ENCODE data around the gene AHSA1. TPM values are rescaled to one million over a fixed set of nuclear protein-coding genes. Genes with fewer than 3 reads are reported as not detected.

The AHSA1 gene
- total RNA-seq, 2 experiments from 2014 or later: 28.7 to 33.7 TPM

DNA sequence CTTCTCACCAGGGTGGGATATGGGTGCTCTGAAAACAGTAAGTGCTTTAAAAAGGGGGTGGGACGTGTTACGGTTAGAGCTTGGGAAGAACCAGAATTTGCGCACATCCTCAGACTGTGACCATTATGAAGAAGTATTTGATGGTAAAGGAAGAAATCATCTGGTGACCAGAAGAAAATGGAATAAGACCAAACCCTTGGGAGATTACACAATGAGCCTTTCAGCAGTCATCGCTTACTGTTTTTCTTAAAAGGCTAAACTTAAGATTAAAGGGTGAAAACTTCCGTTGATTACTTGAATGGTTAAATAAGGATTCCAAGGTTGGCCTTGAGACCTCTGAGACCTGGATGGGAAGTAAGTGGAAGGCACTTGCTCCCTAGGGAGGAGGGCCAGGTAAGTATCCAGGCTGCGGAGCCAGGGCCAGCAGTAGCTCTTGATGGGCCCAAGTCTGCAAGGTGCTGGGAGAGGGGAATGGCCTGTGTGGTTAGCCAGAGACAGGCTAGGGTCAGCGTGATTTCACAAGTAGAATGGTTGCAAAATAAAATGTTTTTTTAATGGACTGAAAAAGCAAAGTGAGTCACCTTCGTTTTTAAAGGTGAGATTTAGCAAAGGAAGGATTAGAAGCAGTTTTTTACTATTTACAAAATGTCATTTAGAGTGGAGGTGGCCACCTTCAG, 53.7 kb downstream of the AHSA1 start:
- ATAC-seq (ENCODE audit: poor library complexity) (no peak), DNase-seq (no peak)
- H3K36me3 ChIP-seq (ENCODE audit: insufficient read depth, low read length): peaks cover 45% of the 10 kb centered on the region
- H3K27ac ChIP-seq (ENCODE audit: low read depth in 1 of 2, low read length in 2 of 2): no peak overlapping the region
- Mint-ChIP-seq H3K4me3 (no peak overlapping the region), H3K27me3 (no peaks in the 10 kb centered on the region), H3K36me3 (ENCODE audit: low read depth) (peaks cover 76% of the 10 kb centered on the region), H3K27ac (no peak overlapping the region), H3K9me3 (no peaks in the 10 kb centered on the region), H3K4me1 (ENCODE audit: low read depth) (no peaks in the 10 kb centered on the region)
- TF ChIP-seq, protein P1, sequence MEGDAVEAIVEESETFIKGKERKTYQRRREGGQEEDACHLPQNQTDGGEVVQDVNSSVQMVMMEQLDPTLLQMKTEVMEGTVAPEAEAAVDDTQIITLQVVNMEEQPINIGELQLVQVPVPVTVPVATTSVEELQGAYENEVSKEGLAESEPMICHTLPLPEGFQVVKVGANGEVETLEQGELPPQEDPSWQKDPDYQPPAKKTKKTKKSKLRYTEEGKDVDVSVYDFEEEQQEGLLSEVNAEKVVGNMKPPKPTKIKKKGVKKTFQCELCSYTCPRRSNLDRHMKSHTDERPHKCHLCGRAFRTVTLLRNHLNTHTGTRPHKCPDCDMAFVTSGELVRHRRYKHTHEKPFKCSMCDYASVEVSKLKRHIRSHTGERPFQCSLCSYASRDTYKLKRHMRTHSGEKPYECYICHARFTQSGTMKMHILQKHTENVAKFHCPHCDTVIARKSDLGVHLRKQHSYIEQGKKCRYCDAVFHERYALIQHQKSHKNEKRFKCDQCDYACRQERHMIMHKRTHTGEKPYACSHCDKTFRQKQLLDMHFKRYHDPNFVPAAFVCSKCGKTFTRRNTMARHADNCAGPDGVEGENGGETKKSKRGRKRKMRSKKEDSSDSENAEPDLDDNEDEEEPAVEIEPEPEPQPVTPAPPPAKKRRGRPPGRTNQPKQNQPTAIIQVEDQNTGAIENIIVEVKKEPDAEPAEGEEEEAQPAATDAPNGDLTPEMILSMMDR (IDR thresholded peaks at IDR 0.05): no peak
- intact Hi-C loops (cut with DNase I, micrococcal nuclease): no loop called here
- ChIA-PET POLR2A (no interaction called here), CTCF (no interaction called here)
- no peaks in the 10 kb centered on the region for H3K27me3 ChIP-seq (ENCODE audit: control insufficient read depth in 1 of 2, insufficient read depth in 2 of 2, low read length in 2 of 2)
- H3K4me1 ChIP-seq (ENCODE audit: insufficient read depth, low read length): no peaks in the 10 kb centered on the region
- H3K4me3 ChIP-seq (ENCODE audit: low read length): no peak overlapping the region
- no peaks in the 10 kb centered on the region for H3K9me3 ChIP-seq (ENCODE audit: control insufficient read depth in 1 of 2, insufficient read depth in 1 of 2, low read length in 2 of 2)

DNA sequence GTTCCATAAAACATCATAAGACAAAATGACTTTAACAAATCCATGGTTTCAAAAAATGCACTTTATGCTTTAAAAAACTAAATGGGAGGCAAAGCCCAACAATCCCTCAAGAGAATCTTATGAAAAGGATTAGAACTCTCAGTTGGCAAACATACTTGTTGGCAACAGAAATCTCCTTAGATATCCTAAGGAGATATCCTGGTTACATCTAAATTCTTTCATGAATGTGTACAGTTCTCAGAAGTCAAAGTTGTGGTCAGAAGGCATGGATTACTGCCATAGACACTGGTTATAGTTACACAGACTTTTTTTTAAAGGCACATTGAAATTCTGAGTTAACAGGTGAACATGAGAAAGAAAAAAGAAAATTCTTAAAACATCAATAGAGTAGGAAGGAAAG, 58.2 kb downstream of the AHSA1 start:
- POLR2A ChIA-PET: no interaction called here
- Mint-ChIP-seq H3K27ac (no peak overlapping the region), H3K36me3 (ENCODE audit: low read depth) (peaks cover 87% of the 10 kb centered on the region), H3K4me3 (no peak overlapping the region), H3K4me1 (ENCODE audit: low read depth) (no peaks in the 10 kb centered on the region), H3K27me3 (no peaks in the 10 kb centered on the region), H3K9me3 (no peaks in the 10 kb centered on the region)
- ATAC-seq (ENCODE audit: poor library complexity) (no peak), DNase-seq (no peak)
- TF ChIP-seq, protein P1 (IDR thresholded peaks at IDR 0.05): no peak
- no peak overlapping the region for H3K4me3 ChIP-seq (ENCODE audit: low read length)
- CTCF ChIA-PET: no interaction called here
- intact Hi-C loops (cut with DNase I, micrococcal nuclease): no loop called here
- no peaks in the 10 kb centered on the region for H3K27me3 ChIP-seq (ENCODE audit: control insufficient read depth in 1 of 2, insufficient read depth in 2 of 2, low read length in 2 of 2)
- no peaks in the 10 kb centered on the region for H3K9me3 ChIP-seq (ENCODE audit: control insufficient read depth in 1 of 2, insufficient read depth in 1 of 2, low read length in 2 of 2)
- H3K4me1 ChIP-seq (ENCODE audit: insufficient read depth, low read length): no peaks in the 10 kb centered on the region
- no peak overlapping the region for H3K27ac ChIP-seq (ENCODE audit: low read depth in 1 of 2, low read length in 2 of 2)
- peaks cover 58% of the 10 kb centered on the region for H3K36me3 ChIP-seq (ENCODE audit: insufficient read depth, low read length)

Other genes with a start within 250 kb of the AHSA1 start
- gene NGB, start 186.9 kb upstream of the AHSA1 start, total RNA-seq: not detected
- gene POMT2, start 137.2 kb upstream of the AHSA1 start, total RNA-seq: 1 to 10 TPM; 7.6 to 8.2 TPM
- 1 to 10 TPM; 5.6 to 5.7 TPM for gene GSTZ1, start 137.1 kb upstream of the AHSA1 start, total RNA-seq
- gene TMED8, start 81.0 kb upstream of the AHSA1 start, total RNA-seq: 1 to 10 TPM; 4.9 to 5.1 TPM
- under 1 TPM in 1 of 2 experiments, not detected in 1; 0.34 TPM for gene SAMD15, start 80.7 kb upstream of the AHSA1 start, total RNA-seq
- under 1 TPM; 0.16 to 0.42 TPM for gene NOXRED1, start 34.6 kb upstream of the AHSA1 start, total RNA-seq
- 1 to 10 TPM; 7.6 to 8.7 TPM for gene VIPAS39, start 492 bp upstream of the AHSA1 start, total RNA-seq
- not detected for gene ISM2, start 40.7 kb downstream of the AHSA1 start, total RNA-seq
- gene SPTLC2, start 158.5 kb downstream of the AHSA1 start, total RNA-seq: 10 to 100 TPM; 13.0 to 14.5 TPM
- gene ALKBH1, start 249.9 kb downstream of the AHSA1 start, total RNA-seq: 1 to 10 TPM; 5.6 to 8.5 TPM